ENCODE measurements around the gene PELI1. TPM values are rescaled to one million over a fixed set of nuclear protein-coding genes. Genes with fewer than 3 reads are reported as not detected.

The PELI1 gene
- total RNA-seq, 1 donor from 2014 or later = 134 TPM

GRCh38 chr2:64120008-64120407 is 24.2 kb downstream of the PELI1 start:
- Mint-ChIP-seq H3K36me3 (peaks cover 13% of the 10 kb centered on the region), H3K27me3 (ENCODE audit: low read depth) (no peaks in the 10 kb centered on the region), H3K9me3 (peaks cover 7% of the 10 kb centered on the region), H3K4me3 (no peak overlapping the region), H3K4me1 (peaks cover 49% of the 10 kb centered on the region), H3K27ac (no peak overlapping the region)
- no peak for DNase-seq (ENCODE audit: low spot score in 2 of 2, unreplicated experiment in 2 of 2)
- no peak for TF ChIP-seq CTCF (IDR thresholded peaks at IDR 0.05; ENCODE audit: unreplicated experiment)

GRCh38 chr2:64119369-64119768 is 24.9 kb downstream of the PELI1 start:
- Mint-ChIP-seq H3K4me1 (peaks cover 50% of the 10 kb centered on the region), H3K9me3 (peaks cover 7% of the 10 kb centered on the region), H3K4me3 (no peak overlapping the region), H3K27ac (peak overlapping the region; percentile 24), H3K27me3 (ENCODE audit: low read depth) (no peaks in the 10 kb centered on the region), H3K36me3 (peaks cover 8% of the 10 kb centered on the region)
- TF ChIP-seq CTCF (IDR thresholded peaks at IDR 0.05; ENCODE audit: unreplicated experiment) = no peak
- DNase-seq (ENCODE audit: low spot score in 2 of 2, unreplicated experiment in 2 of 2) = no peak

GRCh38 chr2:64115808-64116598 is 28.2 kb downstream of the PELI1 start:
- no peak overlapping the region for H3K4me3 Mint-ChIP-seq
- no peaks in the 10 kb centered on the region for H3K9me3 Mint-ChIP-seq
- H3K4me1 Mint-ChIP-seq = peaks cover 59% of the 10 kb centered on the region
- TF ChIP-seq CTCF (IDR thresholded peaks at IDR 0.05; ENCODE audit: unreplicated experiment) = no peak
- no peaks in the 10 kb centered on the region for H3K27me3 Mint-ChIP-seq (ENCODE audit: low read depth)
- no peaks in the 10 kb centered on the region for H3K36me3 Mint-ChIP-seq
- DNase-seq (ENCODE audit: low spot score in 2 of 2, unreplicated experiment in 2 of 2) = no peak
- H3K27ac Mint-ChIP-seq = peak overlapping the region; percentile 8

- TF ChIP-seq CTCF (IDR thresholded peaks at IDR 0.05; ENCODE audit: unreplicated experiment) = no peak
- Mint-ChIP-seq H3K36me3 (peaks cover 2% of the 10 kb centered on the region), H3K27ac (peak overlapping the region; percentile 70), H3K27me3 (ENCODE audit: low read depth) (no peaks in the 10 kb centered on the region), H3K9me3 (no peaks in the 10 kb centered on the region), H3K4me1 (peaks cover 55% of the 10 kb centered on the region), H3K4me3 (no peak overlapping the region)
- DNase-seq (ENCODE audit: low spot score in 2 of 2, unreplicated experiment in 2 of 2) = no peak
Observed at GRCh38 chr2:64114912-64115277, 29.3 kb downstream of the PELI1 start.

GRCh38 chr2:64114063-64114911 is 29.9 kb downstream of the PELI1 start:
- H3K27ac Mint-ChIP-seq = peak overlapping the region; percentile 70
- no peak for TF ChIP-seq CTCF (IDR thresholded peaks at IDR 0.05; ENCODE audit: unreplicated experiment)
- peaks cover 55% of the 10 kb centered on the region for H3K4me1 Mint-ChIP-seq
- peaks cover 2% of the 10 kb centered on the region for H3K36me3 Mint-ChIP-seq
- H3K4me3 Mint-ChIP-seq = no peak overlapping the region
- H3K9me3 Mint-ChIP-seq = no peaks in the 10 kb centered on the region
- H3K27me3 Mint-ChIP-seq (ENCODE audit: low read depth) = no peaks in the 10 kb centered on the region
- DNase-seq (ENCODE audit: low spot score in 2 of 2, unreplicated experiment in 2 of 2) = no peak

Measured in mesothelial cell of epicardium (in vitro differentiated cells).